Large intestine (tissue), 3 donors: Measurements from ENCODE around the gene TCFL5. TPM values are rescaled to one million over a fixed set of nuclear protein-coding genes. Genes with fewer than 3 reads are reported as not detected.

Source experiments
- DNase-seq, 2 donors: peaks; one replicate each; pipeline versions ENCODE4 v3.0.0 to v3.0.0-alpha.2; 2013
- H3K27ac ChIP-seq: one replicate; pipeline ENCODE4 v1.5.1; 2013; ENCODE audit warnings: low read length
- H3K27me3 ChIP-seq: 2 replicates; pipeline ENCODE4 v1.6.1; 2013; ENCODE audit warnings: low read length; ENCODE audit not compliant: control insufficient read depth, insufficient read depth
- H3K36me3 ChIP-seq: 2 replicates; pipeline ENCODE4 v1.6.1; 2013; ENCODE audit warnings: low read length; ENCODE audit not compliant: control insufficient read depth, insufficient read depth
- H3K4me1 ChIP-seq: one replicate; pipeline ENCODE4 v1.6.1; 2013; ENCODE audit warnings: low read length; ENCODE audit not compliant: control insufficient read depth, insufficient read depth
- H3K4me3 ChIP-seq: one replicate; pipeline ENCODE4 v1.5.1; 2013; ENCODE audit warnings: low read length
- H3K9me3 ChIP-seq: one replicate; pipeline ENCODE4 v1.6.1; 2013; ENCODE audit warnings: mild to moderate bottlenecking, low read depth, low read length, moderate library complexity; ENCODE audit not compliant: control insufficient read depth
- whole genome bisulfite sequencing: methylation state at CpG from one replicate; pipeline ENCODE4 v1.1.5; 2013; ENCODE audit warnings: low lambda C conversion rate; ENCODE audit not compliant: insufficient coverage; 5-methylcytosine and 5-hydroxymethylcytosine counted together
- polyA plus RNA-seq: library from polyadenylated mRNA; unstranded; fragments of 120-200 nt; gene quantifications from one replicate; pipeline ENCODE4 v1.2.1, GENCODE V29; 2013

TCFL5 gene
- polyA plus RNA-seq, 1 donor, result 6.8 TPM

- peaks cover 1% of the 10 kb centered on the region for H3K36me3 ChIP-seq
- H3K4me3 ChIP-seq, result no peak overlapping the region
- H3K27me3 ChIP-seq, result peaks cover 6% of the 10 kb centered on the region
- H3K27ac ChIP-seq, result no peak overlapping the region
- WGBS, result 43% methylated on average over 1 of the region's 45 CpGs
- peaks cover 2% of the 10 kb centered on the region for H3K9me3 ChIP-seq
- H3K4me1 ChIP-seq, result peaks cover 6% of the 10 kb centered on the region
- no peak for DNase-seq
Observed at GRCh38 chr20:62840244-62841197, 21.1 kb downstream of the TCFL5 start.

GRCh38 chr20:62839816-62840215 lies 21.8 kb downstream of the TCFL5 start:
- no CpG with 5 or more reads among the region's 11 CpGs for WGBS
- no peak for DNase-seq
- Histone ChIP-seq H3K9me3 (peaks cover 2% of the 10 kb centered on the region), H3K27ac (no peak overlapping the region), H3K27me3 (peaks cover 12% of the 10 kb centered on the region), H3K4me1 (peaks cover 6% of the 10 kb centered on the region), H3K36me3 (no peaks in the 10 kb centered on the region), H3K4me3 (no peak overlapping the region)

- H3K36me3 ChIP-seq, result no peaks in the 10 kb centered on the region
- H3K4me3 ChIP-seq, result no peak overlapping the region
- H3K27me3 ChIP-seq, result peaks cover 13% of the 10 kb centered on the region
- 86% methylated on average over 3 of the region's 8 CpGs for WGBS
- peaks cover 6% of the 10 kb centered on the region for H3K4me1 ChIP-seq
- H3K27ac ChIP-seq, result no peak overlapping the region
- H3K9me3 ChIP-seq, result peaks cover 2% of the 10 kb centered on the region
- no peak for DNase-seq
Observed at GRCh38 chr20:62839261-62839660, 22.4 kb downstream of the TCFL5 start.

- H3K4me3 ChIP-seq, result no peak overlapping the region
- peak overlapping the region; percentile 54 for H3K27ac ChIP-seq
Observed at GRCh38 chr20:62838128-62838891, 23.3 kb downstream of the TCFL5 start.

GRCh38 chr20:62837790-62838127 lies 23.9 kb downstream of the TCFL5 start:
- DNase-seq, result no peak
- H3K27me3 ChIP-seq, result peaks cover 13% of the 10 kb centered on the region
- no CpG with 5 or more reads among the region's 8 CpGs for WGBS
- H3K27ac ChIP-seq, result no peak overlapping the region
- H3K4me3 ChIP-seq, result no peak overlapping the region
- H3K9me3 ChIP-seq, result peaks cover 2% of the 10 kb centered on the region
- H3K36me3 ChIP-seq, result no peaks in the 10 kb centered on the region
- peaks cover 6% of the 10 kb centered on the region for H3K4me1 ChIP-seq

More at GRCh38 chr20:62838128-62838891, 23.3 kb downstream of the TCFL5 start:
- H3K9me3 ChIP-seq, result peaks cover 2% of the 10 kb centered on the region
- H3K36me3 ChIP-seq, result no peaks in the 10 kb centered on the region
- peak; percentile 86 to 96 for DNase-seq
- no CpG with 5 or more reads among the region's 27 CpGs for WGBS
- H3K27me3 ChIP-seq, result peaks cover 13% of the 10 kb centered on the region
- peaks cover 6% of the 10 kb centered on the region for H3K4me1 ChIP-seq

- Histone ChIP-seq H3K4me1 (peaks cover 6% of the 10 kb centered on the region), H3K9me3 (peaks cover 2% of the 10 kb centered on the region), H3K4me3 (no peak overlapping the region), H3K36me3 (no peaks in the 10 kb centered on the region), H3K27ac (no peak overlapping the region), H3K27me3 (peaks cover 13% of the 10 kb centered on the region)
- DNase-seq, result no peak
- WGBS, result 80% methylated on average over 1 of the region's 19 CpGs
Observed at GRCh38 chr20:62836967-62837490, 24.6 kb downstream of the TCFL5 start.

GRCh38 chr20:62835931-62836861 lies 25.4 kb downstream of the TCFL5 start:
- Histone ChIP-seq H3K27ac (no peak overlapping the region), H3K27me3 (peaks cover 13% of the 10 kb centered on the region), H3K9me3 (peaks cover 2% of the 10 kb centered on the region), H3K4me1 (peaks cover 6% of the 10 kb centered on the region), H3K4me3 (no peak overlapping the region), H3K36me3 (no peaks in the 10 kb centered on the region)
- WGBS, result no CpG with 5 or more reads among the region's 52 CpGs
- no peak for DNase-seq

GRCh38 chr20:62834967-62835730 lies 26.5 kb downstream of the TCFL5 start:
- Histone ChIP-seq H3K27me3 (peaks cover 13% of the 10 kb centered on the region), H3K27ac (no peak overlapping the region), H3K4me3 (no peak overlapping the region), H3K4me1 (peaks cover 6% of the 10 kb centered on the region), H3K36me3 (no peaks in the 10 kb centered on the region), H3K9me3 (peaks cover 2% of the 10 kb centered on the region)
- WGBS, result 100% methylated on average over 1 of the region's 24 CpGs
- no peak for DNase-seq

- no peak for DNase-seq
- Histone ChIP-seq H3K36me3 (no peaks in the 10 kb centered on the region), H3K27ac (no peak overlapping the region), H3K27me3 (peaks cover 13% of the 10 kb centered on the region), H3K4me3 (no peak overlapping the region), H3K9me3 (peaks cover 2% of the 10 kb centered on the region), H3K4me1 (no peaks in the 10 kb centered on the region)
- no CpG with 5 or more reads among the region's 14 CpGs for WGBS
Observed at GRCh38 chr20:62832951-62833391, 28.7 kb downstream of the TCFL5 start.
